Measurements from ENCODE around the gene MAML3. TPM values are rescaled to one million over a fixed set of nuclear protein-coding genes. Genes with fewer than 3 reads are reported as not detected.
A peak's percentile ranks its signal among the peaks of the same experiment; 100 is the strongest.

The MAML3 gene
- total RNA-seq, 1 experiment from 2014 or later: 0.89 TPM

DNA sequence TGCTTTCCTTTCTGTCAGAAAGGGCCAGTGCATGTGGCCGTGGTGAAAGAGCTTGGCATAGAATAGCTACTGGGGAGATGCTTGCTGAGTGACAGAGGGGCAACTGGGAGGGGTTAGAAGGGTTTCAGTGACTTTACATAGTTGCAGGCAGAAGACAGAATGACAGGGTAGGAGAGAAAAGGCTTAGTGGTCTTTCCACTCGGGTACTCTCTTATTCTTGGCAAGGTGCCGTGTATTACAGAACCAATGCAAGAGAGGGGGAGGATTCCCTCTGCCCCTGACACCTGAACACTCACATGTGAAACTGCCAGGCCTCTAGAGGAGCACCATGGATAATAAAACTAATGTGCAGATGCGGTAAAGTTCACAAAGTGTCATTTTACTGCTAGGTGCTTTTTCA, 260.2 kb downstream of the MAML3 start:
- H3K27me3 Mint-ChIP-seq (ENCODE audit: insufficient read depth, unreplicated experiment): no peaks in the 10 kb centered on the region
- CTCF ChIA-PET: no interaction called here
- DNase-seq (ENCODE audit: unreplicated experiment): no peak
- no peak overlapping the region for H3K27ac Mint-ChIP-seq (ENCODE audit: low read depth, unreplicated experiment)
- no TSS peak for BruUV-seq (replicated peaks)
- no peak overlapping the region for H3K4me3 Mint-ChIP-seq (ENCODE audit: unreplicated experiment)
- POLR2A ChIA-PET: interaction anchor here (0.6 kb wide), 1 partner anchor 80 kb away, joined by 3 read pairs; no protein-coding TSS in a partner anchor
- no peaks in the 10 kb centered on the region for H3K36me3 Mint-ChIP-seq (ENCODE audit: insufficient read depth, unreplicated experiment)
- TF ChIP-seq, protein P1, sequence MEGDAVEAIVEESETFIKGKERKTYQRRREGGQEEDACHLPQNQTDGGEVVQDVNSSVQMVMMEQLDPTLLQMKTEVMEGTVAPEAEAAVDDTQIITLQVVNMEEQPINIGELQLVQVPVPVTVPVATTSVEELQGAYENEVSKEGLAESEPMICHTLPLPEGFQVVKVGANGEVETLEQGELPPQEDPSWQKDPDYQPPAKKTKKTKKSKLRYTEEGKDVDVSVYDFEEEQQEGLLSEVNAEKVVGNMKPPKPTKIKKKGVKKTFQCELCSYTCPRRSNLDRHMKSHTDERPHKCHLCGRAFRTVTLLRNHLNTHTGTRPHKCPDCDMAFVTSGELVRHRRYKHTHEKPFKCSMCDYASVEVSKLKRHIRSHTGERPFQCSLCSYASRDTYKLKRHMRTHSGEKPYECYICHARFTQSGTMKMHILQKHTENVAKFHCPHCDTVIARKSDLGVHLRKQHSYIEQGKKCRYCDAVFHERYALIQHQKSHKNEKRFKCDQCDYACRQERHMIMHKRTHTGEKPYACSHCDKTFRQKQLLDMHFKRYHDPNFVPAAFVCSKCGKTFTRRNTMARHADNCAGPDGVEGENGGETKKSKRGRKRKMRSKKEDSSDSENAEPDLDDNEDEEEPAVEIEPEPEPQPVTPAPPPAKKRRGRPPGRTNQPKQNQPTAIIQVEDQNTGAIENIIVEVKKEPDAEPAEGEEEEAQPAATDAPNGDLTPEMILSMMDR (IDR thresholded peaks at IDR 0.05; ENCODE audit: unreplicated experiment): no peak
- H3K4me1 Mint-ChIP-seq (ENCODE audit: insufficient read depth, unreplicated experiment): peaks cover 21% of the 10 kb centered on the region
- intact Hi-C loops (cut with micrococcal nuclease): loop anchor here (5.0 kb wide), 1 partner anchor 358 kb away; no protein-coding TSS in a partner anchor
- no peaks in the 10 kb centered on the region for H3K9me3 Mint-ChIP-seq (ENCODE audit: unreplicated experiment)

DNA sequence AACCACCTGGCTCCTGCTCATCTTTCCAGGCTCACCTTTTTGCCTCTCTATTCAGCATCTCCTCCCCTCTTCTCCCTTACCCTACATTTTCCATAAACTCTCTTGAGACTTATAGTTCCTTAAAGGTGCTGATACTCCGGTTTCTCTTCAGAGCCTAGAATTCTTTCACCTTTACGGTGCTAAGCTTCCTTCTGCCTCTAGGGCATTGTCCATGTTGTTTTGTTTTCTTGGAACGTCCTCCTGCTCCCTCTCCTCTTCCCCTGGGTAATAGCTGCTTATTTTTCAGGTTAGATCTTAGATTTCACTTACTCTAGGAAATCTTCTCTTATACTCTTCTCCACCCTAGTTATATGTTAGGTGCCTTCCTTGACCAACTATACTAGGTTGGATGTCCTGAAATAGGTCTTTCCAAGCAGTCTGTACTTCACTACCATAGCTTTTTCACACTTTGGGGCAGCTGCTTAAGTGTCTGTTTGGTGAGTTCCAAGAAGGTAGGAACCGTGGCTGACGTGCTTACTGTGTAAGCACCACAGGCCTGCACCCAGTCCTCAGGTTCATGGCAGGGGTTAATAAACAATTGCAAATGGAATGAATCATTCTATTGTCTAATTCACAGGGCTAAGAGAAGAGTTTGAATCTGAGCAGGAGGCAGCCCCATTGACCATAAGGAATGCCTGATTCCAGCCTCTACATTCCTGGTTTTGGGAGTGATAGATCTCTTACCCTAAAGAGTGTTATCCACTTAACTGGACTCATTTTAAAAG, 260.8 kb downstream of the MAML3 start:
- H3K9me3 Mint-ChIP-seq (ENCODE audit: unreplicated experiment): no peaks in the 10 kb centered on the region
- TF ChIP-seq, protein P1 (IDR thresholded peaks at IDR 0.05; ENCODE audit: unreplicated experiment): no peak
- H3K4me1 Mint-ChIP-seq (ENCODE audit: insufficient read depth, unreplicated experiment): peaks cover 27% of the 10 kb centered on the region
- BruUV-seq (replicated peaks): no TSS peak
- POLR2A ChIA-PET: interaction anchor here (0.6 kb wide), 1 partner anchor 9 kb away, joined by 4 read pairs; no protein-coding TSS in a partner anchor
- DNase-seq (ENCODE audit: unreplicated experiment): peak; percentile 50
- no peaks in the 10 kb centered on the region for H3K36me3 Mint-ChIP-seq (ENCODE audit: insufficient read depth, unreplicated experiment)
- no peak overlapping the region for H3K27ac Mint-ChIP-seq (ENCODE audit: low read depth, unreplicated experiment)
- CTCF ChIA-PET: interaction anchor here (0.9 kb wide), 1 partner anchor 13 kb away, joined by 4 read pairs; no protein-coding TSS in a partner anchor
- intact Hi-C loops (cut with micrococcal nuclease): loop anchor here (5.0 kb wide), 1 partner anchor 359 kb away; no protein-coding TSS in a partner anchor
- no peak overlapping the region for H3K4me3 Mint-ChIP-seq (ENCODE audit: unreplicated experiment)
- no peaks in the 10 kb centered on the region for H3K27me3 Mint-ChIP-seq (ENCODE audit: insufficient read depth, unreplicated experiment)

DNA sequence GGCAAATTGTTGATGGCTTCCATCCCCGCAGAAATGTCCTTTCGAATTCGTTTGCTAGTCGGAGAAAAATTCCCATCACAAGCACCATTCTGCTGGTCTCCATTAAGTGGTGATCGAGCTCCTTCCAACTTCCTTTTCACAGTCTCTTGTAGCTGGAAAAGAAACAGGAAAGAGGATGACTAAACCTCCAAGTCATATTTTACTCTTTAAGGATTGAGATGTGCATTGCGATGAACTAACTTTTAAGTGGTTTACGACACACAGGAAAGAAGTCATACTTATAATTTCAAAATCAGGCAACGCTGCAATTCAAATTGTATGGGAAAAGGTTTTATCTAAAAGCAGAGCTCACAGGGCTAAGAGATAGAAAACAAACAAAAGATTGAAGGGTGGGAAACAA, 263.2 kb downstream of the MAML3 start:
- CTCF ChIA-PET: interaction anchor here (0.6 to 1.4 kb wide), 4 partner anchors 15 to 469 kb away, joined by 3 read pairs; no protein-coding TSS in a partner anchor
- Mint-ChIP-seq H3K36me3 (ENCODE audit: insufficient read depth, unreplicated experiment) (no peaks in the 10 kb centered on the region), H3K9me3 (ENCODE audit: unreplicated experiment) (no peaks in the 10 kb centered on the region), H3K4me1 (ENCODE audit: insufficient read depth, unreplicated experiment) (peaks cover 39% of the 10 kb centered on the region), H3K4me3 (ENCODE audit: unreplicated experiment) (no peak overlapping the region), H3K27me3 (ENCODE audit: insufficient read depth, unreplicated experiment) (no peaks in the 10 kb centered on the region), H3K27ac (ENCODE audit: low read depth, unreplicated experiment) (no peak overlapping the region)
- no TSS peak for BruUV-seq (replicated peaks)
- TF ChIP-seq, protein P1 (IDR thresholded peaks at IDR 0.05; ENCODE audit: unreplicated experiment): no peak
- peak; percentile 70 for DNase-seq (ENCODE audit: unreplicated experiment)
- POLR2A ChIA-PET: interaction anchor here (1.0 to 4.5 kb wide), 2 partner anchors 11 to 261 kb away, joined by 7 to 82 read pairs; partner anchors contain the start of gene MAML3
- intact Hi-C loops (cut with micrococcal nuclease): loop anchor here (5.0 kb wide), 1 partner anchor 361 kb away; no protein-coding TSS in a partner anchor

DNA sequence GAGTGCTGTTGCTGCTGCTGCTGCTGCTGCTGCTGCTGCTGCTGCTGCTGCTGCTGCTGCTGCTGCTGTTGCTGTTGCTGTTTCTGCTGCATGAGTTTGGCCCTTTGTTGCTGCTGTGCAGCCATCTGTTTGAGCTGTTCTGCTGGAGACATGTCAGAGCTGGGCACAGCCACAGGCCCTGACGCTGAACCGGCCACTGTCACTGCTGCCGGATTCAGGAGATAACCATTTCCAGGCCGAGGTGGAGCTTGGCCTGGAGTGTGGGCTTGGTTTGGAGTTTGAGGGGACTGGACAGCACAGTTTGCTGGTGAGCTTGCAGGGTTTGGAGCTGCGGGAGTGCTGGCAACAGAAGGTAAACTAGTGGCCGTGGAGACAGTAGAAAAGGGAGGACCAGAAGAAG, 264.1 kb downstream of the MAML3 start:
- ChIA-PET POLR2A (interaction anchor here (1.5 to 4.5 kb wide), 5 partner anchors 8 to 483 kb away, joined by 3 to 82 read pairs (median 8); partner anchors contain the start of gene MAML3), CTCF (interaction anchor here (0.8 kb wide), 1 partner anchor 223 kb away, joined by 3 read pairs; no protein-coding TSS in a partner anchor)
- Mint-ChIP-seq H3K27me3 (ENCODE audit: insufficient read depth, unreplicated experiment) (no peaks in the 10 kb centered on the region), H3K4me3 (ENCODE audit: unreplicated experiment) (no peak overlapping the region), H3K27ac (ENCODE audit: low read depth, unreplicated experiment) (no peak overlapping the region), H3K9me3 (ENCODE audit: unreplicated experiment) (no peaks in the 10 kb centered on the region), H3K4me1 (ENCODE audit: insufficient read depth, unreplicated experiment) (peaks cover 39% of the 10 kb centered on the region), H3K36me3 (ENCODE audit: insufficient read depth, unreplicated experiment) (no peaks in the 10 kb centered on the region)
- BruUV-seq (replicated peaks): no TSS peak
- DNase-seq (ENCODE audit: unreplicated experiment): no peak
- TF ChIP-seq, protein P1 (IDR thresholded peaks at IDR 0.05; ENCODE audit: unreplicated experiment): no peak
- intact Hi-C loops (cut with micrococcal nuclease): loop anchor here (5.0 kb wide), 2 partner anchors 262 to 362 kb away; partner anchors contain the start of gene MAML3
